Measurements from ENCODE around the gene ADPRHL1. TPM values are rescaled to one million over a fixed set of nuclear protein-coding genes. Genes with fewer than 3 reads are reported as not detected.

Gene ADPRHL1
- total RNA-seq, 1 experiment from 2014 or later, result 11.5 TPM

GRCh38 chr13:113430378-113431110 is 22.7 kb downstream of the ADPRHL1 start:
- H2AFZ ChIP-seq, result no peak overlapping the region
- peaks cover 7% of the 10 kb centered on the region; the same call in 1 of the 2 replicates for H3F3A ChIP-seq (ENCODE audit: insufficient read depth, low read depth)
- peaks cover 22% of the 10 kb centered on the region for H3K4me1 ChIP-seq (replicated peaks; ENCODE audit: insufficient read depth)
- no peaks in the 10 kb centered on the region for H3K9me3 ChIP-seq (ENCODE audit: insufficient read depth, low read depth)
- H3K36me3 ChIP-seq (ENCODE audit: low read depth), result no peaks in the 10 kb centered on the region
- BruUV-seq (replicated peaks), result no TSS peak
- H3K79me2 ChIP-seq (ENCODE audit: low read depth), result no peaks in the 10 kb centered on the region
- POLR2A ChIA-PET (ENCODE audit: unreplicated experiment), result no interaction called here
- H4K20me1 ChIP-seq (ENCODE audit: insufficient read depth), result no peaks in the 10 kb centered on the region
- no peaks in the 10 kb centered on the region for H3K27me3 ChIP-seq (ENCODE audit: insufficient read depth, low read depth)
- no peak overlapping the region for H3K27ac ChIP-seq
- H3K4me2 ChIP-seq, result no peak overlapping the region
- no peak for TF ChIP-seq EZH2 (IDR thresholded peaks at IDR 0.05; ENCODE audit: low read depth)
- TF ChIP-seq, protein P1, sequence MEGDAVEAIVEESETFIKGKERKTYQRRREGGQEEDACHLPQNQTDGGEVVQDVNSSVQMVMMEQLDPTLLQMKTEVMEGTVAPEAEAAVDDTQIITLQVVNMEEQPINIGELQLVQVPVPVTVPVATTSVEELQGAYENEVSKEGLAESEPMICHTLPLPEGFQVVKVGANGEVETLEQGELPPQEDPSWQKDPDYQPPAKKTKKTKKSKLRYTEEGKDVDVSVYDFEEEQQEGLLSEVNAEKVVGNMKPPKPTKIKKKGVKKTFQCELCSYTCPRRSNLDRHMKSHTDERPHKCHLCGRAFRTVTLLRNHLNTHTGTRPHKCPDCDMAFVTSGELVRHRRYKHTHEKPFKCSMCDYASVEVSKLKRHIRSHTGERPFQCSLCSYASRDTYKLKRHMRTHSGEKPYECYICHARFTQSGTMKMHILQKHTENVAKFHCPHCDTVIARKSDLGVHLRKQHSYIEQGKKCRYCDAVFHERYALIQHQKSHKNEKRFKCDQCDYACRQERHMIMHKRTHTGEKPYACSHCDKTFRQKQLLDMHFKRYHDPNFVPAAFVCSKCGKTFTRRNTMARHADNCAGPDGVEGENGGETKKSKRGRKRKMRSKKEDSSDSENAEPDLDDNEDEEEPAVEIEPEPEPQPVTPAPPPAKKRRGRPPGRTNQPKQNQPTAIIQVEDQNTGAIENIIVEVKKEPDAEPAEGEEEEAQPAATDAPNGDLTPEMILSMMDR (conservative IDR thresholded peaks at IDR 0.05), result no peak
- intact Hi-C loops (cut with micrococcal nuclease; ENCODE audit: unreplicated experiment), result no loop called here
- CTCF ChIA-PET, result no interaction called here
- no peak overlapping the region for H3K4me3 ChIP-seq
- H3K9me2 ChIP-seq (ENCODE audit: insufficient read depth), result no peaks in the 10 kb centered on the region
- DNase-seq, result no peak

DNA sequence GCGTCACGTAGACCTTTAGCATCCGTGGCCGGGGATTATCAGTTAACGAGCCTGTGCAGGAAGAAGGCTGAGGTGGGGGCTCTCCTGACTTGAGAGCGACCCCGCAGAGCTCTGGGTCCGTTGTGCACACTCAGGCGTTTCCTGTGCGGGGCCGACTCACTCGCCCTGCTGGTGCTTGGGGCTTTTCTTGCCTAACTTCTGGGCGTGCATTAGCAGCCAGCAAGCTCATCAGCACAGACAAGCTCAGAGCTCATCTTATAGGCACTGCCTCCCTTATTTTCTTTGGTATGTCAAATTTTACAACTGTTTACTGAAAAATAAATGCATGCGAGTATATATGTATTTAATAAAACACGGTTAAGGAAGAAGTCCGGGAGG is 23.7 kb downstream of the ADPRHL1 start:
- Histone ChIP-seq H3K79me2 (ENCODE audit: low read depth) (no peaks in the 10 kb centered on the region), H3K27me3 (ENCODE audit: insufficient read depth, low read depth) (no peaks in the 10 kb centered on the region), H2AFZ (no peak overlapping the region), H3K4me1 (replicated peaks; ENCODE audit: insufficient read depth) (peaks cover 22% of the 10 kb centered on the region), H3K4me3 (no peak overlapping the region), H3K27ac (no peak overlapping the region), H4K20me1 (ENCODE audit: insufficient read depth) (no peaks in the 10 kb centered on the region), H3K9me3 (ENCODE audit: insufficient read depth, low read depth) (no peaks in the 10 kb centered on the region), H3K4me2 (no peak overlapping the region), H3K36me3 (ENCODE audit: low read depth) (no peaks in the 10 kb centered on the region), H3F3A (ENCODE audit: insufficient read depth, low read depth) (peaks cover 7% of the 10 kb centered on the region; the same call in 1 of the 2 replicates), H3K9me2 (ENCODE audit: insufficient read depth) (no peaks in the 10 kb centered on the region)
- DNase-seq, result no peak
- intact Hi-C loops (cut with micrococcal nuclease; ENCODE audit: unreplicated experiment), result no loop called here
- TF ChIP-seq, protein P1 (conservative IDR thresholded peaks at IDR 0.05), result no peak
- TF ChIP-seq EZH2 (IDR thresholded peaks at IDR 0.05; ENCODE audit: low read depth), result no peak
- no TSS peak for BruUV-seq (replicated peaks)
- POLR2A ChIA-PET (ENCODE audit: unreplicated experiment), result no interaction called here
- CTCF ChIA-PET, result no interaction called here

DNA sequence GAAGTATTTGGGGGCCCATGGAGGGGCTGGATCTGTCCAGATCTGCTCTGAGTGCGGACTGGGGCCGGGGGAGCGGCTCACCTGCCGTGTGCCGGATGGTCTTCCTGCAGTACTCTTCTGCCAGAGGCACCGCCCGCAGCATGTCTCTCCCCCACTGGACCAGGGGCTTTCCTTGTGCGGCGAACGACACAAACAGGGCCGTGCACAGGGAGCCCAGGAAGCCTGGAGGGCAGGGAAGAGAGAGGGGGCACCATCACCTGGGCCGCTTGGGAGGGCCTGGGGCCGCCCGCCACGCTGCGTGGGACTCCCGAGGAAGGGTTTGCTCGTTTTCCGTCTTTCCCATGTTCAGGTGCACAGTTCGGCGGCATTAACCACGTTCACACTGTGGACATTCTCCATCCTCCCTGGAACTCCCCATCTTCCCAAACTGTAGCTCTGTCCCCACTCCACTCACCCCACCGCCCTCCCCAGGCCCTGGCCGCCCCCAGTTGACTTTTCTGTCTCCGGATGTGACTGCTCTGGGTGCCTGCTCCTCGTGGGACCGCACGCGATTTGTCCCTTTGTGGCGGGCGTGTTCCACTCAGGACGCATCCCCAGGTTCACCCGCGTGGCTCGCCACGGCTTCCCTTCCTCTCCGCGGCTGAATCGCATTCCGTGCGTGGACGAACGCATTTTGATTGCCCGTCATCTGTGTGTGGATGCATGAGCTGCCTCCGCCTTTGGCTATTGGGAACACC is 24.2 kb downstream of the ADPRHL1 start:
- TF ChIP-seq, protein P1 (conservative IDR thresholded peaks at IDR 0.05), result no peak
- no peak for TF ChIP-seq EZH2 (IDR thresholded peaks at IDR 0.05; ENCODE audit: low read depth)

More for the DNA sequence above, 24.2 kb downstream of the ADPRHL1 start:
- BruUV-seq (replicated peaks), result no TSS peak
- intact Hi-C loops (cut with micrococcal nuclease; ENCODE audit: unreplicated experiment), result no loop called here
- Histone ChIP-seq H3K79me2 (ENCODE audit: low read depth) (no peaks in the 10 kb centered on the region), H3F3A (ENCODE audit: insufficient read depth, low read depth) (peaks cover 7% of the 10 kb centered on the region; the same call in 1 of the 2 replicates), H3K4me1 (replicated peaks; ENCODE audit: insufficient read depth) (peaks cover 22% of the 10 kb centered on the region), H3K27me3 (ENCODE audit: insufficient read depth, low read depth) (no peaks in the 10 kb centered on the region), H3K4me2 (no peak overlapping the region), H3K9me3 (ENCODE audit: insufficient read depth, low read depth) (no peaks in the 10 kb centered on the region), H3K9me2 (ENCODE audit: insufficient read depth) (no peaks in the 10 kb centered on the region), H3K4me3 (no peak overlapping the region), H3K36me3 (ENCODE audit: low read depth) (no peaks in the 10 kb centered on the region), H2AFZ (no peak overlapping the region), H3K27ac (no peak overlapping the region), H4K20me1 (ENCODE audit: insufficient read depth) (no peaks in the 10 kb centered on the region)
- ChIA-PET POLR2A (ENCODE audit: unreplicated experiment) (no interaction called here), CTCF (no interaction called here)
- DNase-seq, result no peak
